ENCODE measurements around the gene CAMSAP3.

Gene CAMSAP3

GRCh38 chr19:7654401-7654800 lies 58.7 kb downstream of the CAMSAP3 start:
- no peak for FAIRE-seq

GRCh38 chr19:7655581-7655980 lies 59.9 kb downstream of the CAMSAP3 start:
- no peak for FAIRE-seq

GRCh38 chr19:7657131-7657751 lies 61.6 kb downstream of the CAMSAP3 start:
- FAIRE-seq: no peak

GRCh38 chr19:7658219-7658686 lies 62.6 kb downstream of the CAMSAP3 start:
- no peak for FAIRE-seq

- no peak for FAIRE-seq
These were observed 66.3 kb downstream of the CAMSAP3 start for GRCh38 chr19:7661744-7662538.

- FAIRE-seq: no peak
These were observed 67.0 kb downstream of the CAMSAP3 start for GRCh38 chr19:7662657-7663056.

GRCh38 chr19:7663706-7664105 lies 68.0 kb downstream of the CAMSAP3 start:
- no peak for FAIRE-seq

- no peak for FAIRE-seq
These were observed 69.4 kb downstream of the CAMSAP3 start for GRCh38 chr19:7665076-7665475.

All from A204.1 (cell line).